HG03095 (cell line): ENCODE measurements around the gene RBBP7.

Experiments
- ATAC-seq: cut with Tn5 transposase; IDR thresholded peaks from one replicate; pipeline ENCODE4 v1.9.1; 2021; ENCODE audit warnings: moderate library complexity; ENCODE audit not compliant: unreplicated experiment

The RBBP7 gene

DNA sequence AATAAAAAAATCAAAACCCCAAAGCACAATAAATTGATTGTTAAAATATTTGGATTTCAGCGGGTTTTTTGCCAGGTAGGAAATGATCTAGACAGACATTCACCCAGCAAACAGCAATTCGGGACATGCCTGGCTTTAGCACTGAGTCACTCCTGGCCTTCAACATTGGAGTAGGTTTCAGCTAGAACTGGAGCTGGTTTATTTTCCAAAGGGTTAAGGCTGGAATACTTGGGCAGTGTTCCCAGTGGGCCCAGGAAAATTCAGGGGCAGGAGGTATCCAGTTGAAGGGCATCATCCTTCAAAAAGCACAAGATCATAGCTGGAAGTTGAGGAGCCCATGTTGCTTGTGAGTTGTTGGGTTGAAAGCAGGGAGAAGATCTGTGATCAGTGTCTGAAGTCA is 42.9 kb downstream of the RBBP7 start:
- ATAC-seq = no peak

DNA sequence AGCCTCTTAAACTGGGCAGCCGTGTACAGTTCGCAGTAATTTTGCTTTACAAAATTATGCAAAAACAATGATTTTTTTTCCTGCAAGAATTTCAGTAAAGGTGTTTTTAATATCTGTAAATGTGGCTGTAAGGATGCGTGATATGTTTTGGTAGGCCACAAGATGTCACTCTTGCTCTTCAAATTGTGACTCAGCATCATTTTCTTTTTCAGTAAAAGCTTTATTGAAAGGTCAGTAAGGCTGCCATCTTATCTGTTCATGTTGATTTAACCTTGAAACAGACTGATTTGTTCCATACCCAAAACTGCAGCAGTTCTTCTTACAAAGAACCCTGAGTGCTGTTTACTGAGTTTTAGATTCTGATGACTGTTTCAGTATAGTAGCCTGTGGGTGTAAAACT is 44.0 kb downstream of the RBBP7 start:
- ATAC-seq = no peak

DNA sequence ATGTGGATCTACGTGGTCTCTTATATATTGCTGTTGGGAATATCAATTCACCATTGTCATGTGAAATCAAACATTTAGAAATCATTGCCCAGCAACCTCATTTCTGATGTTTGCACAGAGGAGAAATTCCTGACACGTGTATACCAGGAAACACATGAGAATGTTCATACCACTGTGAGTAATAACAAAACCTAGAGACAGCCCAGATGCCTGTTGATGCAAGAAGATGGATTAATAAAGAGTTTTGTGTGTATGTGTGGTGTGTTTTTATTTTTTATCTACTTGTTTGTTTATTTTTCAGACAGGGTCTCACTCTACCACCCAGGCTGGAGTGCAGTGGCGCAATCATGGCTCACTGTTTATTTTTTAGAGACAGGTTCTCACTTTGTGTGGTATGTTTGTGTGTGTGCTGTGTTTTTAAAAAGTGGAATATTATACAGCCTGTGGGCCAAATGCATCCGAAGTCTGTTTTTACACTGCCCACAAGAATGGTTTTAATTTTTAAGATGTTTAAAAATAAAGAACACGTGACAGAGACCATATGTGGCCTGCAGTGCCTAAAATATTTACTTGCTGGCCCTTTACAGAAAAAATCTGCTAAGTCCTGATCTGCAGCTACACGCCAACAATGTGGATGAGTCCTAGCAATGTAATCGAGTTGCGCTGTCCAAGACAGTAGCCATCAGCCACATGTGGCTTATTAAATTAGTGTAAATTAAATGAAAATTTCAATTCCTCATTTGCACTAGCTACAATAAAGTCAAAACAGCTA is 44.7 kb downstream of the RBBP7 start:
- ATAC-seq = no peak

DNA sequence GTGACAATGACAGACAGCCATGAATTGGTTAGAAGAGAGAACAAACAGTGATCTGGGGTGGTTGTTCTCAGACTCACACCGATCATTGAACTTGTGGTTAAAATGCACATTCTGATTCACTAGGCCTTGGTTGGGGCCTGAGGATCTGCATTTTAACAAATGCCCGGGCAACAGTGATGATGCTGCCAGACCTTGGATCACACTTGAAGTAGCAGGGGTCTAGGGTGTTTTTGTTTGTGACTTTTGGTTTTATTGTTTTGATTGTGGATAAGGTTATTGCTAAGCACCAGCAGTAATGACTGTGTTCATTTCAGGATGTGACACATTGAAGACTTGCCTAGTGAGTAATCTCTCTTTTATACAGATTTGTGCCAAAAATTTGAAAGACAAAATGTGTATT is 47.4 kb downstream of the RBBP7 start:
- no peak for ATAC-seq

DNA sequence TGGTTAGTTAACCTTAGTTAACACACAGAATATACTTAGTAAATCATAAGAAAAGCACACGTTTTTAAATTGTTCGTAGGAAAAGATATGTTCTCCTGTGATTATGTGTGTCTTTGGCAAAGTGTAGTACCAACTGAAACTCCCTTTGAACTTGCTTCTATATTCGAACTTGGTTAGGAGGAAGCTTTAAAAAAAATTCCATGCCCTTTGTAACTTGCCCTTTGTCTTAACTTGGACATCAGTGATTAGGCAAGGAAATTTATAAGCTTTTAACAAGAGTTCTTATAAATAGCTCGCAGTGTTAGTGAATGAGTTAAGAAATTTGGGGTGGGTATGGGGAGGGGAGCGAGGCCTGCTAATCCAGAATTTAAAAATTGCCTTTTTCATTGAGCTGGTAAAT is 50.5 kb downstream of the RBBP7 start:
- no peak for ATAC-seq

GRCh38 chrX:16814597-16814996 is 55.6 kb downstream of the RBBP7 start:
- no peak for ATAC-seq

DNA sequence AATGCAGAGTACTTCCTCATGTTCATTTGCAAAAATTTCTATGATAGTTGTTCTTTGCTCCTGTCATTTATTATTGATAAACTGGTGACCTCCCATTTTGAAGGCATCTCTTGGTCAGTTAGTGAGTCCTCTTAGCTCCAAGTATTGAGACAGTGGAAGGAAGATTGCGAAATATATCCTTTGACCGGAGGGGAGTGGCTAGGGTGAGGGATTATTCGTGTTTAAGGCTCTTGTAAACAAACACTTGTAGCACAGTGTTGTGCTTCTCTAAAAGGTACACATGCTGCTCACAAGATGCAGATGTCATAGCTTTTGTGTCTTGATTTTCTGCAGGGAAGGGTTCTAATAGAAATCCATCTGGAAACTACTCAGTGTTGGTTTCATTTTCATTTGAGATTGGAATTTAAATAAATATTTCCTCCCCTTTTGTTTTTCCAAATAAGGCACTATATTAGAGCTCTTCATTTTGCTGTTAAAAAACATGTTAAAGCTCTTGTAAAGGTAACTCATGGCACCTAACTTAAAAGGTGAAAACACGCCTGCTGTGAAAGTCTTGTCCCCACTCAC is 62.1 kb downstream of the RBBP7 start:
- ATAC-seq = no peak

DNA sequence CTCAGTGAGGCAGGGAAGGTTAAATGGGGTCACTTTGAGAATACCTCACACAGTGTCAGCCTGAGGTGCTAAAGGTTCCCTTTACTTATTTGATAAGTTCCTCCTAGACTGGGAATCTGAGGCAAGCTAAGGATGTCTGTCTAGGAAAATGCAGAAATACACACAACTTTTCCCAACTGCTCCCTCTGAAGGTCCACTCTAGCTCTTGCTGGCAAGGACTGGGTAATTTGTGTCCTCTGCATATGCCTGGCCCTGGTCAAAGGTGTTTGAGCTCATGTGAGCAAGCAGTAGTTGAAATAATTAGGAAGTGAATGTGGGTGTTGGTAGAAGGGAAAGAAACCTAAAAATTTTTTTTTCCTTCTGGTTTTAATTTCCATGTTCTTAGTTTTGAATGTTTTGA is 62.6 kb downstream of the RBBP7 start:
- ATAC-seq = no peak

DNA sequence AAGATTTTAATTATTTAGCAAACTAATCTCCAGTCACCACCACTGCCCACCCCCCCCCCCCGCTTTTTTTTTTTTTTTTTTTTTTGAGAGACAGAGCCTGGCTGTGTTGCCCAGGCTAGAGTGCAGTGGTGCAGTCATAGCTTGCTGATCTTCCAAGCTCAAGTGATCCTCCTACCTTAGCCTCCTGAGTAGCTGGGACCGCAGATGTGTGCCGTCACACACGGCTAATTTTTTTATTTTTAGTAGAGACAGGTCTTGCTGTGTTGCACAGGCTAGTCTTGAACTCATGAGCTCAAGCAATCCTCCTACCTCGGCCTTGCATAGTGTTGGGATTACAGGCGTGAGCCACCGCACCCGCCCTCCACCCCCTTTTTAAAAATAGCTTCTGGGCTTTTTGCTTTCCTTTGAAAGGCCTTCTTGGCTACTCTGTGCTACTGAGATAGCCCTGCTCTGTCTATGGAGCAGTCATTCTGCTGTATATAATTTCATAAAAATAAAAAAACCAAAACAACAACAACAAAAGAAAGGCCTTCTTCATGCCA is 65.2 kb downstream of the RBBP7 start:
- peak; percentile 75 for ATAC-seq

- ATAC-seq = no peak
Observed at GRCh38 chrX:16797841-16798240, 72.3 kb downstream of the RBBP7 start.

GRCh38 chrX:16797358-16797757 is 72.8 kb downstream of the RBBP7 start:
- no peak for ATAC-seq

GRCh38 chrX:16796298-16796697 is 73.9 kb downstream of the RBBP7 start:
- no peak for ATAC-seq
